ENCODE measurements around the gene DIAPH3.

DIAPH3 gene

GRCh38 chr13:59623206-59623915 lies 540.4 kb downstream of the DIAPH3 start:
- Histone ChIP-seq H3K4me2 (ENCODE audit: low read depth, low read length, poor library complexity, severe bottlenecking) (no peak overlapping the region), H3K27me3 (ENCODE audit: insufficient read depth, low read length, poor library complexity, severe bottlenecking) (no peaks in the 10 kb centered on the region), H3K79me2 (ENCODE audit: insufficient read depth, low read length) (no peaks in the 10 kb centered on the region), H3F3A (ENCODE audit: low read depth) (no peaks in the 10 kb centered on the region), H3K9ac (ENCODE audit: low read depth, low read length, poor library complexity, severe bottlenecking) (no peak overlapping the region), H2AFZ (ENCODE audit: low read length) (no peak overlapping the region), H3K36me3 (ENCODE audit: insufficient read depth, low read length) (no peaks in the 10 kb centered on the region), H3K4me3 (ENCODE audit: low read length, poor library complexity, severe bottlenecking) (no peak overlapping the region), H3K9me3 (ENCODE audit: insufficient read depth, low read depth, low read length) (peaks cover 4% of the 10 kb centered on the region; the same call in 1 of the 2 replicates), H3K4me1 (ENCODE audit: insufficient read depth, low read length, poor library complexity, severe bottlenecking) (no peaks in the 10 kb centered on the region), H3K9me2 (replicated peaks; ENCODE audit: low read depth, low read length) (no peaks in the 10 kb centered on the region), H4K20me1 (ENCODE audit: insufficient read depth, low read length, poor library complexity, severe bottlenecking) (no peaks in the 10 kb centered on the region)
- no peak for TF ChIP-seq EZH2phosphoT487 (IDR thresholded peaks at IDR 0.05; ENCODE audit: borderline replicate concordance)
- TF ChIP-seq CTCF (conservative IDR thresholded peaks at IDR 0.05; ENCODE audit: low read length), result no peak

GRCh38 chr13:59621773-59622172 lies 542.0 kb downstream of the DIAPH3 start:
- no peaks in the 10 kb centered on the region for H3K9me2 ChIP-seq (replicated peaks; ENCODE audit: low read depth, low read length)
- no peaks in the 10 kb centered on the region for H4K20me1 ChIP-seq (ENCODE audit: insufficient read depth, low read length, poor library complexity, severe bottlenecking)
- H2AFZ ChIP-seq (ENCODE audit: low read length), result no peak overlapping the region
- H3K4me1 ChIP-seq (ENCODE audit: insufficient read depth, low read length, poor library complexity, severe bottlenecking), result no peaks in the 10 kb centered on the region
- H3K9me3 ChIP-seq (ENCODE audit: insufficient read depth, low read depth, low read length), result peaks cover 4% of the 10 kb centered on the region; the same call in 1 of the 2 replicates
- H3K36me3 ChIP-seq (ENCODE audit: insufficient read depth, low read length), result no peaks in the 10 kb centered on the region
- H3K9ac ChIP-seq (ENCODE audit: low read depth, low read length, poor library complexity, severe bottlenecking), result no peak overlapping the region
- no peaks in the 10 kb centered on the region for H3K79me2 ChIP-seq (ENCODE audit: insufficient read depth, low read length)
- H3K4me3 ChIP-seq (ENCODE audit: low read length, poor library complexity, severe bottlenecking), result no peak overlapping the region
- TF ChIP-seq EZH2phosphoT487 (IDR thresholded peaks at IDR 0.05; ENCODE audit: borderline replicate concordance) (no peak), CTCF (conservative IDR thresholded peaks at IDR 0.05; ENCODE audit: low read length) (no peak)
- H3F3A ChIP-seq (ENCODE audit: low read depth), result no peaks in the 10 kb centered on the region
- no peaks in the 10 kb centered on the region for H3K27me3 ChIP-seq (ENCODE audit: insufficient read depth, low read length, poor library complexity, severe bottlenecking)
- H3K4me2 ChIP-seq (ENCODE audit: low read depth, low read length, poor library complexity, severe bottlenecking), result no peak overlapping the region
